Placental pericyte (primary cell): Measurements from ENCODE around the gene BMP10. TPM values are rescaled to one million over a fixed set of nuclear protein-coding genes. Genes with fewer than 3 reads are reported as not detected.

ENCODE experiments used
- total RNA-seq: library from RNA; depleted of rRNA; stranded (reverse); fragments of >200 nt; gene quantifications from 2 replicates; pipeline ENCODE4 v1.2.3, GENCODE V29; 2012

The BMP10 gene
- total RNA-seq, result 0.44 TPM in 1 of 2 replicates, not detected in the other

GRCh38 chr2:68871159-68871764, at the start of gene BMP10:
BMP10 (minus strand) TSS chr2:68871397; CDS start chr2:68871358, 39 bp downstream.

Other genes starting within 250 kb of the BMP10 start
- not detected in 2 replicates for gene PROKR1, start 227.8 kb downstream of the BMP10 start, total RNA-seq
- 0.44 and 2.9 TPM in 2 replicates for gene ARHGAP25, start 136.6 kb downstream of the BMP10 start, total RNA-seq
- 0.22 TPM in 1 of 2 replicates, not detected in the other for gene GKN2, start 81.5 kb upstream of the BMP10 start, total RNA-seq
- gene GKN1, start 103.2 kb upstream of the BMP10 start, total RNA-seq, result 0.22 TPM in 1 of 2 replicates, not detected in the other
- 170 and 253 TPM in 2 replicates for gene ANTXR1, start 141.8 kb upstream of the BMP10 start, total RNA-seq